HG02588 (cell line): Measurements from ENCODE around the gene TPSAB1.

ENCODE experiments used
- ATAC-seq: cut with Tn5 transposase; IDR thresholded peaks from one replicate; pipeline ENCODE4 v1.9.1; 2021; ENCODE audit warnings: mild to moderate bottlenecking, moderate library complexity; ENCODE audit not compliant: unreplicated experiment

Gene TPSAB1

DNA sequence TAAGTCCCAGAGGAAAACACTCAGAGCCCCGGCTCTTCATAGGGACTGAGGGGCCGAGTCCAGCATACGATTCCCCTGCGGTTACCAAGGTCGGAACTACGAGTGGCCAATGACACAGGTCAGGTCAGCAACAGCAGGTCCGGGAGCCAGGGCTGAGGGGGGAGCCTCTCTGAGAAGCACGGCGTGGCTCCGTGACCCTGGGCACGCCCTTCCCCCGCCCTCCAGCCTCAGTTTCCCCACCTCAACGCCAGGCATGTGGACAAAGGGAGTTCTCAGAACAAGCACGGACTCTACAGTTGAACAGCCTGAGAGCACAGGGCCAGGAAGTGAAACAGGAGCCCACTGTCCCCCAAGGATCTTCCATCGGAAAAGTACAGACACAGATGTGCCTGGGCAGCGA, 41.0 kb downstream of the TPSAB1 start:
- ATAC-seq: no peak

DNA sequence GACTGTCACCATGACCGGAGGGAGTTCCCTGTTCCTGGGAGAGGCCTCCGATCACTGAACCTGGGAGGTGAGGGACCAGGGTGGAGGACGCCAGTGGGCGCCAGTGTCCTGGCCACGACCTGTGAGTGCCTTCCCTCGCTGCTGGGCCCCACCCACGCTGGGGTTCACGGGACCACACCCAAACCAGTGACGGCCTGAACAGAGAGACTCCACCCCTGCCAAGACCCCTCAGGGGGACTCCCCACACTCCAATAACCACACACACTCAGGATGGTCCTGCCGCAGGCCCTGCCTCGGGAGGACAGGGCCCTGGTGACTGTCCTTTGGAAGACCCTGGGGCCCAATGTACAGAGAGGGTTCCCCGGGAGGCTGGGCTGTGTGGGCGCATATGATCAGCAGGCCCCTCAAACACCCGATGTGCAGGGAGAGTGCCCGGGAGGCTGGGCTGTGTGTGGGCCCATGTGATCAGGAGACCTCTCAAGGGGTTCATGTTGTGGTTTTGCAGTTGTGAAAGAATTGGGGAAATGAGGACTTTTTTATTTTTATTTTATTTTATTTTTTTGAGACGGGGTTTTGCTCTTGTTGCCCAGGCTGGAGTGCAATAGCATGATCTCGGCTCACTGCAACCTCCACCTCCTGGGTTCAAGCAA, 41.9 kb downstream of the TPSAB1 start:
- no peak for ATAC-seq

DNA sequence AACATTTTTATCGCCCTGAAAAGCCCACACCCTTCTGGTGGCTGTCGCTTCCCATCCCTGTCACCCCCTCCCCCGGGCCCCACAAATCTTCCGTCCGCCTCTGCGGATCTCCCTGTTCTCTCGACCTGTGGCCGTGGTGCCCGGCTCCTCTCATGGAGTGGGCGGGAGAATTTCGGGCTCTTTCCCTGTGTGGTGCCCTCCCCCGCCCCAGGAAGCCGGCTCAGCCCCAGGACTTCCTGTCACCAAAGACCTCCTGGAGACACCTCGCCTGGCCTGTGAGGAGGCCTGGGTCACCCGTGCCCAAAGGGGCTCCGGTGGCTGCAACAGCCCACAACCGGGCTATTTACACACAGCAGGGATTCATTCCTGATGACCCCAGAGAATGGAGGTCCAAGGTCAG, 42.8 kb downstream of the TPSAB1 start:
- no peak for ATAC-seq

DNA sequence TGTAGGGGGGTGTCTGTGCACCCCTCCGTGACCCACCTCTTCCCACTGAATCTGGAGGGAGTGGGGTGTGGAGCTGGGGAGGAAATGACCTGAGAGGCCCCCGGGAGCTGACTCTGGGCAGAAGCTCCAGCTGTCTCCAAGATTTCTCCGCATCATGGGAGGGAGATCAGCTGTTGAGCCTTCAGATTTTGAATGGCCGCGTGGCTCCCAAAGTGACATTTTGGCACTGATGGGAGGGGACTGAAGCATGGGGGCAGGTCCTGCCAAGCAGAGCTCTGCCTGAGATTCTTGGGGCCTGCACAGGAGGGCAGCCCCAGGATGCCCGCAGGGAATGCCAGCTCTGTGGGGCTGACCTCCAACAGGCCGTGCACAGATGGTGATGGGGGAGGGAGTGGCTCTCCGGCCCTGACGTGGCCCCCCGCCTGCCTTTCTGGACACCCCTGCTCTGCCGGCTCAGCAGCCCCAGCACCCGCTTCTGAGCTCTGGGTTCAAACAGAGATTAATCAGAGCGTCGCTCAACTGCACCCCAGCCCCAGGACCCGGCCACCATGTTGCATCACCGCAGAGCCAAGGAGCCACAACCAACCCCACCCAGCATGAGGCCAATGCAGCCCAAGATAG, 43.6 kb downstream of the TPSAB1 start:
- ATAC-seq: no peak

DNA sequence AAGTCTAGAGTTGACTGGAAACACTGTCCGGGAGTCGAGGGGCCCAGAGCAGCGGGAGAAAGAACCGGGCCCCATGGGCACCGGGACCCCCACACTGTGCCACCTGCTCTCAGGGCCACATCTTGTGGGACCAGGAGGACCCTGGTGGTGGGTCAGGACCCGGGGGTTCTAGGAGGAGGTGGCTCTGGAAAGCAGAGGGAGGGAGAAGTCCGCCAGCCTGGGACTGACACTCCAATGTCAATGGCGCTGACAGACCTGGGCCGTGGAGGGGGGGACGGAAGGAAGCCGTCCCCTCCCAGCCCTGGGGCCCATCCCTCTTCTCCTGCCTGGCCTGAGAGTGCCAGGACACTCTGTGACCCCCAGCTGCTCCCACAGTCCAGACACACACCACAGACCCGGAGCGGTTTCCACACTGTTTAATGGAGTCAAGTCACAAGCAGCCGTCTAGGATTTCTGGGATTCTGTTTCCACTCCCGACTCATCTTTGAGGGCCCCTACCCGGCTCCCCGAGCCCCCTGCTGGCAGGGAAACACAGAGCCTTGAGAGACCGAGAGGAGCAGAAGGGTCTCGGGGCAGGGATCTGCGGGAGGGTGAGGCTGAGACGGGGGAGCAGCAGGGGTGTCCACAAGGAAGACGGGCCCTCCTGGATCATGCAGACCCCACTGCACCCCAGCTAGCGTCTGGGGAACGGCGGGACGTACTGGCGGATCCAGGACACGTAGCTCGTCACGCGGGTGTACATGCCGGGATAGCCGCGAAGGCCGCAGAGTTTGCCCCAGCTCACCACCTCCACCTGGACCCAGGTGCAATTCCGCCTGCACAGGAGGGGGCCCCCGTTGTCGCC, 45.4 kb downstream of the TPSAB1 start:
- no peak for ATAC-seq

DNA sequence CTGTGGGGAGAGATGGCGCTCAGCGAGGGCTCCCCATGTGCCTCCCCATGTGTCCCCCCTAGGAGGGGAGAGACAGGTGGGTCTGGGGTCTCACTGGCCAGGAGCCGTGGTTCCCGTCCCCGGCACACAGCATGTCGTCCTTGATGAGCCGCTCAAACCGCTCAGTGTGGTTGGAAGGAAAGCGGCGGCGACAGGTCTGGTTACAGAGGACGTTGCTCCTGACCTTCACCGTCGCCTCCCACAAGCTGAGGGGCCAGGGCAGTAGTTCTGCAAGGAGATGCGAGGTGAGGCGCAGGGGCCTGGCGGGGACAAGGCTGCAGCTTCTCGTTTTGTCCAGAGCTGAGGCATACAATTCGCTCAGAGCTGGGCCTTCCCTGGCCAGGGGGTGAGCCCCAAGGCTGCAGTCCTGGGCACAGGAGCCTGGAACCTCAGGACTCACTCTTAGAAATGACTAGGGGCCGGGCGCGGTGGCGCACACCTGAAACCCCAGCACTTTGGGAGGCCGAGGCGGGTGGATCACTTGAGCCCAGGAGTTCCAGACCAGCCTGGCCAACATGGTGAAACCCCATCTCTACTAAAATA, 46.1 kb downstream of the TPSAB1 start:
- no peak for ATAC-seq

DNA sequence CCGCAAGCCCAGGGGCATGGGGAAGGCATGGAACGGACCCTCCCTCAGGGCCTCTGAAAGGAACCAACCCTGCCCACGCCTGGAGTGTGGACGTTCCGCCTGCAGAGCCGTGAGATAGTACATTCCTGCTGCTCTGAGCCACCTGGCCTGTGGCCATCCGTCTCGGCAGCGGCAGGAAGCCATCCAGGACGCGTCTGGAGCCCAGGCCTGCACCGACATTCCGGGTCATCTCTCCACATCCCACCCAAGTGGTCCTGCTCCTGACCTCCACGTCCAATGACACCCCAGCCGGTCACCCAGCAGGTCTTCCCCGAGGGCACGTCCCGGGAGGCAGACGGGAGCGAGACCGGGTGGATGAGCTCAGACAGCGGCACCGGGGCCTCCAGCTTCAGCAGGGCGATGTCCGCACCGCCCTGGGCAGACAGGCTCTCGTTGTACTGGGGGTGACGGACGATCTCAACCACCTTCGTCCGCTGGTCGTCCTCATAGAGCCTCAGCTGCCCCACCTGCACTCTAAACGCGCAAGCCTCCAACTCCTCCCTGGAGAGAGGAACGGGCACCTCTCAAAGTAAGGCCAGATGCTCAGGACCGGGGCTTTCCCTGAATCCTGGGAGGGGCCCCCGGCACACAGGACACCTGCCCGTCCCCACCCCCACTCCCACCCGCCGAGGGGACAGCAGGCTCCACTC, 47.6 kb downstream of the TPSAB1 start:
- ATAC-seq: no peak

DNA sequence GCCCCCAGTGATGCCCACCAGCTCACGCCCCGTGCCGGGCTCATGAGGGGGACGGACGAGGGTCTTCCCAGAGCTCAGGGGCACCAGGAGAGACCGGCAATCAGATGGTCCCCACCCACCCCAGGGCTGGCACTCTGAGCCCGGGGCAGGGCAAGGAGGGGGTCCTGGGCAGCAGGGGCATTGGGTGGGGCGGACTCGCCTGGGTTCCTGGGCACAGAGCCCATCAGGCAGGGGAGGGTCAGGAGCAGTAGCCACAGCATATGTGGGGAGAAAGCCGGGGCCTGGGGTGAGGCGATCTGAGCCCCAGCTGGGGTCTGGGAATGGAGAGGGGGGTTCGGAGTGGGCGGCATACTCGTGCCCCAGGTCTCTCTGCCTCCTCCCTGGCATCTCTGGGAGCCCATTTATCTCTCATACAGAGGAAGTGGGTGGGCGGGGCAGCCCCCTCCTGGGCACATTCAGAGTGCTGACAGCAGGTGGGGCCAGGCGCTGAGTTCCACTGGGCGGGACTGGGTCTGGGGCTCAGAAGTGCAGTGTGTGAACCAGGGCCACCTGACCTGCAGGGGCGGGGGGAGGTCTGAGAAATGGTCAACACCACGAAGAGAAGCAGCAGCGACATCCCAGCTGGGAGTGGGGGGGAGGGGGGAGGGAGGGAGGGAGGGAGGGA, 48.4 kb downstream of the TPSAB1 start:
- ATAC-seq: no peak

DNA sequence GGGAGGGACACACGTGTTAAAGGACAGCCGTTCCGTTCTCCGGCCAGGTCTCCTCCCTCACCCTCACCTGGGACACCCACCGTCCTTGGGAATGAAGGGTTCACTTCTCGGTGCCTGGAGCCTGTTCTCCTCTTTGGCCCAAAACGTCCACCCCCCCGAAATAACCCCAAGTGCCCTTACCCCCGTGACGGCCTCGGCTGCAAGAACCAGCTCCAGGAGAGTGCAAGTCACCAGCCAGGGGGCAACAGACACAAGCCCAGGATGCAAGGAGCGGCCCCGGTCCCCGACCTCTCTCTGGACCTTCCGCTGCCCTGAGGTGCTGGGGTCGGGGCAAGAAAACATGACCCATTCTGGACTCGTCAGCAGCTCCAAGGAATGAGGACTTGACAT, 49.0 kb downstream of the TPSAB1 start:
- ATAC-seq: no peak

DNA sequence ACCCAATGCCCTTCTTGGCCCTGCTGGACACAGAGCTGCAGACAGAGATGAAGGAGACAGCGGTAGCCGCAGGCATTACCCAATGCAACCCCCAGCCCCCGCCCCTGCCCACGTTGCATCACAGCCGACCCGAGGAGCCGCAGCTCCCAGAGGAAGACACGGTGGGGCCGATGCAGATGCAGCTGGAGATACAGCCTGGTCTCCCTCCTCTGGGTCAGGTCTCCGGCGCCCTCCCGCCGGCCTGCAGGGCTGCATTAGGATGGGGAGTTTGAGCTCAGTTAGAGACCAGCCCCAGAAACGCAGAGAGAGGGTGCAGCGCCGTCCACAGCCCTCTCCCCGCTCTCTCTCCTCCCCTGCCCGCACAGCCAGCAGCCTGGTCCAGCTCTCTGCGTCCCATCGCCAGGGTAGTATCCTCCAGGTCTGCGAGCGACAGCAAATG, 49.6 kb downstream of the TPSAB1 start:
- no peak for ATAC-seq

DNA sequence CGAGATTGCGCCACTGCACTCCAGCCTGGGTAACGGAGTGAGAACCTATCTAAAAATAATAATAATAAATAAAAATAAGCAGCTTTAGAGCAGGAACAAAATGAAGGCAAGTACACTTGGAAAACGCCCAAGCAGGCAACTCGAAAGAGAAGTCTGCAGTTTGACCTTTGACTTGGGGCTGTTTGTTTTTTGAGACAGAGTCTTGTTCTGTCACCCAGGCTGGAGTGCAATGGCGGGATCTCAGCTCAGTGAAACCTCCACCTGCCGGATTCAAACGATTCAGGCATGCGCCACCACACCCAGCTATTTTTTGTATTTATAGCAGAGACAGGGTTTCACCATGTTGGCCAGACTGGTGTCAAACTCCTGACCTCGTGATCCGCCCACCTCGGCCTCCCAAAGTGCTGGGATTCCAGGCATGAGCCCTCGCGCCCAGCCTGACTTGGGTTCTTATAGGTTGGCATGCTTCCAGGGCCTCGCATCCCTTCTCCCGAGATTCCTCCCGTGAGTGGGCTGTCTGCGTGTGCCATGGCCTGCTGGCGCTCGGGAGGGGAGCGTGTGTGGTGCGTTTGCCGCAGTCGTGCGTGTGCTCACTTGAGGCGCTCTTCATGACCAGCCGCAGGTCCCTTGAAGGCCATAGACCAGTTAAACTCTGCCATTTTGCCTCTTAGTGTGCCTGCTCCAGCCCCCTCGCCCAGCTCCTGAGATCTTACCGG, 50.5 kb downstream of the TPSAB1 start:
- ATAC-seq: no peak

DNA sequence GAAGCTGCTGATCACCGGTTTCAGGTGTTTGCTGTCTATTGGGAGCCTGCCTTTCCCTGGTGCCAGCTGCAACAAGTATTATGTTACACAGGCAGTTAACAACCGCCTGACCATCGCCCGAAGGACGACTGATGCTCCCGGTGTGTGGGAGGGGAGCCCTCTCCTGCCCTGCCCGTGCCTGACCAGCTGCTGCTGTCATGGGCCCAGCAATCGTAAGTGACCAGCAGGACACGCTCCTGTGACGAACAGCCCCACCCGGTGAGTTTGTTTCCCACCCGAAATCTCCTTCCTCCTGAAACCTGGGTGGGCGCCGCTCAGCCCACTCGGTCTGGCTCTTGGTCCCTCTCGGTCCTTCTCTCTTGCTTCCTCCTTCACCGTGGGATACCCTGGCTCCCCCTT, 51.1 kb downstream of the TPSAB1 start:
- ATAC-seq: no peak
